Spleen (tissue), 11 donors: ENCODE results near the gene KCNK4. TPM values are rescaled to one million over a fixed set of nuclear protein-coding genes. Genes with fewer than 3 reads are reported as not detected.
A peak's percentile ranks its signal among the peaks of the same experiment; 100 is the strongest.

Experiments used
- DNase-seq: peaks from one replicate; pipeline ENCODE4 v3.0.0-alpha.2; 2020
- H3K27ac ChIP-seq, 8 donors: fragments of 200-600 bp; sonication (generic) in 7 of 8; 1 replicate in 4 of 8; 2 replicates in 4 of 8; pipeline versions ENCODE4 v1.5.0 to v1.8.0; 2016 to 2021; ENCODE audit warnings: inconsistent platforms in 4 of 8, mild to moderate bottlenecking in 4 of 8, moderate library complexity in 1 of 8
- H3K27me3 ChIP-seq, 7 donors: fragments of 200-600 bp; sonication (generic) in 6 of 7; replicated peaks in 1 of 7; 1 replicate in 4 of 7; 2 replicates in 3 of 7; pipeline versions ENCODE4 v1.5.0 to v1.8.0; 2016 to 2021; ENCODE audit warnings: inconsistent platforms in 3 of 7, mild to moderate bottlenecking in 1 of 7
- H3K36me3 ChIP-seq, 6 donors: fragments of 200-600 bp; sonication (generic) in 5 of 6; 1 replicate in 4 of 6; 2 replicates in 2 of 6; pipeline versions ENCODE4 v1.5.0 to v1.8.0; 2016 to 2021; ENCODE audit warnings: inconsistent platforms in 2 of 6
- H3K4me1 ChIP-seq, 6 donors: fragments of 200-600 bp; sonication (generic) in 5 of 6; 1 replicate in 3 of 6; 2 replicates in 3 of 6; pipeline versions ENCODE4 v1.5.0 to v1.8.0; 2016 to 2021; ENCODE audit warnings: inconsistent platforms in 3 of 6
- H3K4me3 ChIP-seq, 8 donors: fragments of 200-600 bp; sonication (generic) in 7 of 8; 1 replicate in 4 of 8; 2 replicates in 4 of 8; pipeline versions ENCODE4 v1.5.0 to v1.8.0; 2016 to 2021; ENCODE audit warnings: inconsistent platforms in 4 of 8, mild to moderate bottlenecking in 4 of 8, moderate library complexity in 2 of 8
- H3K9me3 ChIP-seq, 8 donors: fragments of 200-600 bp; sonication (generic) in 7 of 8; 1 replicate in 4 of 8; 2 replicates in 4 of 8; pipeline versions ENCODE4 v1.5.0 to v1.8.0; 2016 to 2021; ENCODE audit warnings: inconsistent platforms in 4 of 8
- POLR2A ChIP-seq, 3 donors: fragments of 450-650 bp; IDR thresholded peaks; one replicate each; pipeline ENCODE4 v1.5.1; 2017; ENCODE audit warnings: antibody characterized with exemption in 3 of 3, mild to moderate bottlenecking in 1 of 3
- POLR2AphosphoS5 ChIP-seq, 3 donors: sonication (generic); formaldehyde crosslinking; IDR thresholded peaks; one replicate each; pipeline ENCODE4 v1.5.1; 2017; ENCODE audit warnings: antibody characterized with exemption in 3 of 3
- WGBS, 5 donors: extraction: QIAGEN DNeasy Blood & Tissue Kit in 3 of 5; methylation state at CpG; one replicate each; pipeline versions ENCODE4 v1.1.5 to v1.1.7; 2013 to 2018; 5-methylcytosine and 5-hydroxymethylcytosine counted together
- intact Hi-C: fragments of 100-400 bp; cut with DNase I; formaldehyde crosslinking; loops from one replicate; pipeline ENCODE4 v1.15.0; 2023; ENCODE audit warnings: low total_unique reads
- polyA plus RNA-seq, 3 donors: library from polyadenylated mRNA; stranded (reverse); fragments of 200-250 nt; gene quantifications; one replicate each; pipeline ENCODE4 v1.2.1, GENCODE V29; 2013
- total RNA-seq, 7 donors: library from RNA; depleted of rRNA in 3 of 7; stranded (reverse); fragments of >200 nt in 3 of 7; fragmentation: NEBNext Ultra II Directional in 4 of 7; extraction: Animal tissue kit (Norgen Biotek cat#: 25700) in 4 of 7; gene quantifications; one replicate each; pipeline versions ENCODE4 v1.1.0 to v1.2.1, GENCODE V29; 2016 to 2021
- TF ChIP-seq, protein P1 (sequence below), 11 experiments: fragments of 200-600 bp in 7 of 11; fragments of 450-650 bp in 4 of 11; sonication (generic) in 4 of 11; IDR thresholded peaks in 8 of 11; conservative IDR thresholded peaks in 3 of 11; 1 replicate in 7 of 11; 2 replicates in 4 of 11; pipeline versions ENCODE4 v1.4.0 to v1.8.0; 2016 to 2021; ENCODE audit warnings: antibody characterized with exemption in 11 of 11, inconsistent platforms in 4 of 11, mild to moderate bottlenecking in 1 of 11
- donor health status: healthy with polysubstance abuse.
- donor health status: DM: no; HTN: no; CAD: no; lungs with moderate emphysema.
- donor health status: DM: no; HTN: no; CAD: no.
- donor health status: Bipolar disorder and iron deficiency.
- donor health status: healthy.
- donor health status: DM: no; HTN: no; CAD: no.
- donor health status: DM: yes; HTN: yes; CAD: no.

Gene KCNK4
- total and polyA plus RNA-seq, 10 donors: 0.06 to 0.77 (median 0.35) TPM; not detected in 5

DNA sequence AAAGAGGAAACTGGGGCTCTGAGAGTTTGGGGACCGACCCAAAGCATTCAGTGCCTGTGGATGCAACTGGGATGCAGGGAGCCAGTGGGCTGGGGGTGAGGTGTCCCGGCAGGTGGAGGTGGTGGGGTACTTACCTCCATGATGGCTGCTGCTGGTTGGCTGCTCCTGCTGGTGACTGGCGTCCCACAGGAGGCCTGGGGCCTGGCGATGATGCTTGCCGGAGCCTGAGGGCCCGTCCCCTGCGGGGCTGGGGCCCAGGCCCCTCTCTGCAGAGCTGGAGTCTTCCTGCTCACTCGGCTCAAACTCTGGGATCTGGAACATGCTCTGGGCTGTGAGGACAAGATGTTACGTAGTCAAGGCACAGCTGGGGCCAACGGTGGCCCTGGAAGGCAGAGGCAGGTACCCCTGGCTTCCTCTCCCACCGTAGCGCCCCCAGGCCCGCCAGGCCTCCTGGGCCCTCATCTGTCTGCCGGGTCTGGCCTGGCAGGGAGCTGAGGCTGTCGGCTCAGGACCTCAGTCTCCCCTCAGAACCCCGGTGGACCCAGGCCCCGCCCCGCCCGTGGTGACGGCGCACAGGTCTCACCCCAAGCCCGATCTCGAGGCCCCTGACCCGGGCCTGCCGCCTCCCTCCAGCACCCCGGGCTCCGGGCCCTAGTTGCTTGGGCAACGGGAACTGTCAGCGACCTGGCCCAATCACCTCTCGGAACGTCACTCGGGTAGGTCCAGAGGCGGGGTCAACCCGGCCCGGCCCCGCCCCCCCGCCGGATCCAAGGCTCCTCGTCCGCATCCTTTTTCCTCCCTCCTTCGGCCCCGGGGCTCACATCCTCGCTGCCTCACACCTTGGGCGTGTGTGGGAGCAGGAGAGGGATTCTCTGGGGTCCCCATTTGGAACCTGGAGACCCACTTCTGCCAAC is 6.8 kb upstream of the KCNK4 start, which contains the start of gene BAD:
Gene BAD (minus strand): TSS at position 618 of the 914 bp plus-strand sequence. CDS start 297 bp downstream, at position 321.
- TF ChIP-seq POLR2AphosphoS5 (IDR thresholded peaks at IDR 0.05): peak; percentile 73 to 83 (median 78)
- TF ChIP-seq POLR2A (IDR thresholded peaks at IDR 0.05): no peak
- TF ChIP-seq, protein P1, sequence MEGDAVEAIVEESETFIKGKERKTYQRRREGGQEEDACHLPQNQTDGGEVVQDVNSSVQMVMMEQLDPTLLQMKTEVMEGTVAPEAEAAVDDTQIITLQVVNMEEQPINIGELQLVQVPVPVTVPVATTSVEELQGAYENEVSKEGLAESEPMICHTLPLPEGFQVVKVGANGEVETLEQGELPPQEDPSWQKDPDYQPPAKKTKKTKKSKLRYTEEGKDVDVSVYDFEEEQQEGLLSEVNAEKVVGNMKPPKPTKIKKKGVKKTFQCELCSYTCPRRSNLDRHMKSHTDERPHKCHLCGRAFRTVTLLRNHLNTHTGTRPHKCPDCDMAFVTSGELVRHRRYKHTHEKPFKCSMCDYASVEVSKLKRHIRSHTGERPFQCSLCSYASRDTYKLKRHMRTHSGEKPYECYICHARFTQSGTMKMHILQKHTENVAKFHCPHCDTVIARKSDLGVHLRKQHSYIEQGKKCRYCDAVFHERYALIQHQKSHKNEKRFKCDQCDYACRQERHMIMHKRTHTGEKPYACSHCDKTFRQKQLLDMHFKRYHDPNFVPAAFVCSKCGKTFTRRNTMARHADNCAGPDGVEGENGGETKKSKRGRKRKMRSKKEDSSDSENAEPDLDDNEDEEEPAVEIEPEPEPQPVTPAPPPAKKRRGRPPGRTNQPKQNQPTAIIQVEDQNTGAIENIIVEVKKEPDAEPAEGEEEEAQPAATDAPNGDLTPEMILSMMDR (IDR thresholded peaks at IDR 0.05 in 8 of 11, conservative IDR thresholded peaks at IDR 0.05 in 3 of 11): peak in 1 of 11 experiments; percentile 16

DNA sequence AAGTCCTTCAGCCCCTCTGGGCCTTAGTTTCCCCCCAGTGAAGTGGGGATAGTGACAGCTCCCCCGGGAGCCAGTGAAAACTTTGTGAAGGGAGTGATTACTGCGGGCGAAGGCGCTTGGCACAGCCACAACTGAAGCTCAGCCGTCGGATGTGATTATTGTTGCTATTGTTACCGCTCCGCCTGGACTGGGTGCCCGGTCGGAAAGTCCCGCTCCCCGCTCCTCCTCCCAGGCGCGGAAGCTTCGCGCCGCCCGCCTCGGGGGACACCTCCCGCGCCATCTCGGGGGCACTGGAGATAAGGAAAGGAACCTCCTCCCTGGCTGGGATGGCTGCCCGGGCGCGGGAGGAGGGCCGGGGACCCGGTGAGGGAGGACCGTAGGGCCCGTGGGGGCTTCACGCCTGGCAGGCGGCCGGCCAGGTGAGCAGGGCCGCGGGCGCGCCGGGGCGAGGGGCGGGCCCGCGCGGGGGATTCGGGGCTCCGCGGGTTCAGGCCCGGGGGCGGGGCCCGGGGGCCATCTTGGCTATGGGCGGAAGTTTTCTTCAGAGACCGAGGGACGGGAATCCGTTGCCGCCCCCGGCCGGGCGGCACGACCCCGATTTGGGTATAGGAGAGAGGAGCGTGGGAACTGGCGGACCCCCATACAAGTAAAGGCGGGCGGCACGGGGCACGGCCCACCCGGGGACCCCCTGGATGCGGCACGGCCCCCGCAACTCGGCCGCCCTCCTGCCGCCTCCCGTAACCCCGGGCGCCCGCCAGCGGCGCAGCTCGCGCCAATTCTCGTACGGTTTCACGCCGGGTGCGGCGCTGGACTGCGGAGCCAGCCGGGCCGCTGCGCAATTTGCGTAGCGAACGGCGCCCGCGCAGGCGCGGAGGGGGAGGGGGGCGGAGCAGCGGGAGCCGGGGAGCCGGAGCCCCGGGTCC is 5.9 kb upstream of the KCNK4 start, which contains the start of gene GPR137:
Gene GPR137 (plus strand): TSS at position 887 of the 923 bp plus-strand sequence. CDS start 677 bp downstream, outside the sequence.
- H3K27me3 ChIP-seq: peaks cover 0 to 5% (median 0%) of the 10 kb centered on the region in 7 donors
- DNase-seq: peak; percentile 98
- H3K4me3 ChIP-seq: peak within 1 kb of the TSS; percentile 69 to 96 (median 86)
- peaks cover 15 to 51% (median 34%) of the 10 kb centered on the region in 6 donors for H3K4me1 ChIP-seq
- H3K27ac ChIP-seq: peak within 1 kb of the TSS; percentile 90 to 100 (median 96)
- peaks cover 0 to 48% (median 0%) of the 10 kb centered on the region in 6 donors for H3K36me3 ChIP-seq
- intact Hi-C loops: no loop called here
- TF ChIP-seq POLR2A (IDR thresholded peaks at IDR 0.05) (peak in 1 of 3 donors; percentile 47), POLR2AphosphoS5 (IDR thresholded peaks at IDR 0.05) (peak; percentile 43 to 75 (median 71))
- TF ChIP-seq, protein P1 (IDR thresholded peaks at IDR 0.05 in 8 of 11, conservative IDR thresholded peaks at IDR 0.05 in 3 of 11): peak in 1 of 11 experiments; percentile 29
- 0 to 1% (median 0%) methylated on average over 47 to 102 of the region's 102 CpGs for WGBS, 5 donors
- no peaks in the 10 kb centered on the region for H3K9me3 ChIP-seq

More for the DNA sequence above, 6.8 kb upstream of the KCNK4 start, which contains the start of gene BAD:
- Histone ChIP-seq H3K9me3 (no peaks in the 10 kb centered on the region), H3K27ac (peak within 1 kb of the TSS; percentile 90 to 100 (median 96)), H3K27me3 (no peaks in the 10 kb centered on the region), H3K4me1 (peaks cover 15 to 51% (median 34%) of the 10 kb centered on the region in 6 donors), H3K4me3 (peak within 1 kb of the TSS; percentile 69 to 96 (median 86)), H3K36me3 (peaks cover 0 to 43% (median 0%) of the 10 kb centered on the region in 6 donors)
- peak; percentile 98 for DNase-seq
- WGBS, 5 donors: 3 to 18% (median 5%) methylated on average over 8 to 44 of the region's 44 CpGs
- intact Hi-C loops: no loop called here

DNA sequence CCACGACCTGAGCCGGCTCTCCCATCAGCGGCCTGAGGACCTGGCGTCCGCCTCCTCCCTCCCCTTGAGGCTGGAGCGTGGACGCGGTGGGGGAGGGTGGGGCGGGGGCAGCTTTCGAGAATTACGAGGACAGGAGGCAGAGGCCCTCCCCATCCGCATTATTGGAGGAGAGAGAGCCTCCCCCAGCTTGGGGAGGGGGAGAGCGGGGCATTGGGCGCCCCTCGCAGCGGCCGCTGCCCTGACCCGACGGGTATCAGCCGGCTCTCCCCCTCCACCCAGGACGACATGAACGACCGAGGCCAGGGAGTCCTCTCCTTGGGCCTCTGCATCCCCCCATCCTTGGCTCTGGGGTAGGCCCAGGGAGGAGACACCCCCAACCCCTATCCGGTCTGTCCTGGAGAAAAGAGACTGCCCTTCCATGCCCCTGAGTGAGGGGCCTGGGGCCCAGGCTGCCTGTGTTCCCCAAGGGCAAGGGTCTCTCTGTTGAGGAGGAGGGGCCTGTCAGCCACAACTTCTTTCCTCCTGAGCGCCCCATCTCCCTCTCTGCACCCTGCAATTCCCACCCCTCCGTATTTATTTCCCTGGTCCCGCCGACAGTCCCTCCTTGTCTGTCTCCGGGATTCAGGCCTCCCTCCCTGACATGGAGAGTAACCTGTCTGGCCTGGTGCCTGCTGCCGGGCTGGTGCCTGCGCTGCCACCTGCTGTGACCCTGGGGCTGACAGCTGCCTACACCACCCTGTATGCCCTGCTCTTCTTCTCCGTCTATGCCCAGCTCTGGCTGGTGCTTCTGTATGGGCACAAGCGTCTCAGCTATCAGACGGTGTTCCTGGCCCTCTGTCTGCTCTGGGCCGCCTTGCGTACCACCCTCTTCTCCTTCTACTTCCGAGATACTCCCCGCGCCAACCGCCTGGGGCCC is 5.0 kb upstream of the KCNK4 start:
- H3K36me3 ChIP-seq: peaks cover 0 to 41% (median 0%) of the 10 kb centered on the region in 6 donors
- peaks cover 0 to 14% (median 7%) of the 10 kb centered on the region in 7 donors for H3K27me3 ChIP-seq
- H3K27ac ChIP-seq: peak overlapping the region; percentile 90 to 100 (median 96)
- intact Hi-C loops: no loop called here
- H3K4me1 ChIP-seq: peaks cover 15 to 58% (median 35%) of the 10 kb centered on the region in 6 donors
- peak; percentile 80 for DNase-seq
- WGBS, 5 donors: 27 to 54% (median 33%) methylated on average over 21 to 40 of the region's 40 CpGs
- H3K4me3 ChIP-seq: peak overlapping the region; percentile 69 to 96 (median 86)
- TF ChIP-seq, protein P1 (IDR thresholded peaks at IDR 0.05 in 8 of 11, conservative IDR thresholded peaks at IDR 0.05 in 3 of 11): no peak
- TF ChIP-seq POLR2AphosphoS5 (IDR thresholded peaks at IDR 0.05): peak in 1 of 3 donors; percentile 7
- H3K9me3 ChIP-seq: no peaks in the 10 kb centered on the region
